HG02870 (cell line): Measurements from ENCODE around the gene CHST1.

Experiments used
- ATAC-seq: cut with Tn5 transposase; IDR thresholded peaks from one replicate; pipeline ENCODE4 v1.9.1; 2021; ENCODE audit warnings: mild to moderate bottlenecking, moderate library complexity; ENCODE audit not compliant: unreplicated experiment

The CHST1 gene

DNA sequence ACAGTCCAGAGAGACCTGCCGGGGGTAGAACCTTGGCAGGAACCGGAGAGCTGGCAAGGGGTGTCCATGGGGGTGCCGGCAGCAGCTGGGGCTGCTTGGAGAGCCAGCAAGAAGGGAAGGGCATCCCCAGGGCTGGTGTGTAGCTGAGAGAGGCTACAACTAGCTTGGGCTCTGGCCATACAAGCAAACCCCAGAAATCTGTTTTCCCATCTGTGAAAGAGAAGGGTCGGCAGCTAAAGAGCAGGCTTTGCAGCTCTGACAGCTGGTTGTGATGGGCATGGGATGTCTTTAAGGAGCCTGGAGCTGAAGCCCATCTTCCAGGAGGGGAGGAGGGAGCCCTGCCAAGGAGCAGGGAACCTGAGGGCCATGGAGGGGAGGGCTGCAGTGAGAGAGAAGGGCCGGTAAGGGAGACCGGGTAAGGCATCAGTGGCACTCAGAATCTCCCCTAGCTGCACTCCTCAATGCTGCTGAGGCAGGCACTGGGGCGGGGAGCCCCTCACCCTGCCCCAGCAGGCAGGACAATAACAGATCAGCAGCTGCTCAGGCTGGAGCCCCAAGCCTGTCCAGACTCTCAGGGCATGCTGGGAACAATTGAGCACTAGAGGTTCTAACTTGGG lies 3.9 kb downstream of the CHST1 start:
- ATAC-seq: no peak

DNA sequence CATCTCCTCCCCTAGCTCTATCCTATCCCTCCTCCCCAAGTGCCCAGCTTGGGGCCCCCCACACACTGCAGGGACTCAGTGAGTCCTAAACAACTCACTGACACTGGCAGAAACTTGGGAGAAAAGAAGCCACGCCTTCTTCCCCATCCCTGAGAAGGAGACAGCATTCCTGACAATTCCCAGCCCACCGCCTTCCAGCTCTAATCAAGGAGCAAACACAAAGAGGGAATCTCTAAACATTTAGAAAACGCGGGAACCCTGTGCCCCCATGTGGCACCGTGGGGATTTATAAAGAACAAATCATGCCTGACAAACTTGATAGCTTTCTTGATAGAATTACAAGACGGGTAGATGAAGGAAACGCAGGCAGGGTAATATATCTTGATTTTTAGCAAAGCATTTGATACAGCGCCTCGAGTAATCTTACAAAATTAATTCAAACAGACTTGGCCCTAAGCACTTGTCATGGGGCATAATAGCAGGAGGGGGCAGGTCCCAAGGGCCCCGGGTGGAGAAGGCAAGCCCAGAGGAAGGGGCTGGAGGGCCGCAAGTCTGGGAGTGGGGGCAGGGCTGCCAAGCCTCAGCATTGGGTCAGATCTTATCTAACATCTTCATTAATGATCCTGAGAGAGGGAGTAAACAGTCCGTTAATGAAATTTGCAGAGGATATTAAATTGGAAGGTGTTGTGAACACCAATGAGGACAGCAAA lies 4.5 kb downstream of the CHST1 start:
- no peak for ATAC-seq

DNA sequence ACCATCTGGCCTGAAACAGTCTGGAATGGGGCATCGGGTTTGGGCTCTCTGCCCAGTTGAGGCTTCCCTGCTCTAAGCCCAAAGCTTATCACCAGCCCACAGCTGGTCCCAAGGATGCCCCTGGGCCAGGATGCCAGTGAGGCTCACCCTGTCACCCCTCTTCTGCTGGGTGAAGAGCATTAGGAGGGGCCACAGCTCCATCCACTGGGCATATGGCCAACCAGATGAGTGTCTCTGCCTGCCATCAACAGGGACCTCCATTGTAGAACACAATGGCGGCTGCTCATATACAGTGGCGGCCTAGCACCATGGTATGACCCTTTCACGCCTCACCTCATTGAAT lies 5.6 kb downstream of the CHST1 start:
- ATAC-seq: no peak

DNA sequence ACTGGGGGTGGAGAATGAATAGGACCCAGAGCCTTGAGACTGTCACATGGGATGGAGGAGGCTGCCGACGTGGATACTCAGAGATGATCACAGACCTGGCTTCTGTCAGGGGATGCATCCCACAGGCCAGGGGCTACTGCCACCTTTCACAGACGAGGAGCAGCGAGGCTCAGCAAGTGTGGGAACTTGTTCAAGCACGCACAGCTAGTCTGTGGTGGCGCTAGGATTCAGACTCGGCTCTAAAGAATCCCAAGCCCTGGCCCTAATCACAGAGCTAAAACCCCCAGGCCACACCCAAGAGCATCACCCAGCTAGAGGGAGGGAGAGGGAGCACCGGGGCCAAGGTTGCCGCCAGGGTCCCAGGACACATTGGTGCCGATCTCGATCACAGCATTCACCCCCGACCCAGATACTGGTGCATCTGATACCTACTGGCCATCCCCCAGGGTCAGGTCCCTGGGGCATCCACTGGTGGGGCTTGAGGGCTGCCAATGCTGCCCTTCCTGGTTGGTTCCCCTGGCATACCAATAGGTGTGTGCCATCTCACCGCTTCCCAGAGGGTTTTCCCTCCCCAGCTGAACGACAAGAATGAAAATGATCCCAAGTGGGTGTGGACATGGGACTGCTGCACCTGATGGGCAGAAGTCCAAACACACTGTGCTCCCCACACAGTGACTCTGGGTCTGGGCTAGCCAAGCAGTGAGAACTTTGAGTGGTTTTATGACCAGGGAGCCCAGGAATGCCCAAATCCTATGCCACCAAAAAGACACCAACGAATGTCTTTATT lies 6.2 kb downstream of the CHST1 start:
- ATAC-seq: no peak

DNA sequence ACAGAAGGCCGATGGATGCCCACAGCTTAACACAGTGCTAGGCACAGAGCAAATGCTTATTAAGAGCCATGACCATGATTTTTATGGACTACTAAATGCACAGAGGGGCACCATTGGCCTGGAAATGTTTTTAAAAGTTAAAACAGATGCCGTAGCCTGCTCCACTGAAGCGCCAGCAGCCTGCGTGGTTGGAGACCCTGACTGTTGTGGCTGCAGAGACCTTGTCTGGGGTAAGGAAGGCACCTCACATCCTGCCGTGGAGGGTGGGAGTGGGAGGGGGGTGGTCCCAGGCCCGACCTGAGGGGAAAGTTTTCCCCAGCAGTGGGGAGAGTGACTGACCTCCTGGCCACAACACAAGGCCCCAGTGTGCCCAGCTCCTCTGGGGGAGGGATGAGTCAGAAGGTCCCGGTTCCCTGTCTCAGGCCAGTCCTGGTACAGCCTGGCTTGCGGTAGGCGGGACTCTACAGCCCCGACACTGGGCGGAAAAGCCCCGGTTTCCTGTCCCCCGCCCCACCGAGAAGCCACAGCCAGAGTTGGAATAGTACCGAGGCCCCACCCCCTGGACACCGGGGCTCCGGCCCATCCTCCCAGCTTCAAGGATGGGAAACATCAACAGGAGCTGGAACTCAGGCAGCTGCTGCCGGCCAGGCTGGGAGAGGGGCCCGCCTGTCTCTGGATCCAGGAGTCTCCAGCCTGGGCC lies 7.0 kb downstream of the CHST1 start:
- ATAC-seq: no peak

DNA sequence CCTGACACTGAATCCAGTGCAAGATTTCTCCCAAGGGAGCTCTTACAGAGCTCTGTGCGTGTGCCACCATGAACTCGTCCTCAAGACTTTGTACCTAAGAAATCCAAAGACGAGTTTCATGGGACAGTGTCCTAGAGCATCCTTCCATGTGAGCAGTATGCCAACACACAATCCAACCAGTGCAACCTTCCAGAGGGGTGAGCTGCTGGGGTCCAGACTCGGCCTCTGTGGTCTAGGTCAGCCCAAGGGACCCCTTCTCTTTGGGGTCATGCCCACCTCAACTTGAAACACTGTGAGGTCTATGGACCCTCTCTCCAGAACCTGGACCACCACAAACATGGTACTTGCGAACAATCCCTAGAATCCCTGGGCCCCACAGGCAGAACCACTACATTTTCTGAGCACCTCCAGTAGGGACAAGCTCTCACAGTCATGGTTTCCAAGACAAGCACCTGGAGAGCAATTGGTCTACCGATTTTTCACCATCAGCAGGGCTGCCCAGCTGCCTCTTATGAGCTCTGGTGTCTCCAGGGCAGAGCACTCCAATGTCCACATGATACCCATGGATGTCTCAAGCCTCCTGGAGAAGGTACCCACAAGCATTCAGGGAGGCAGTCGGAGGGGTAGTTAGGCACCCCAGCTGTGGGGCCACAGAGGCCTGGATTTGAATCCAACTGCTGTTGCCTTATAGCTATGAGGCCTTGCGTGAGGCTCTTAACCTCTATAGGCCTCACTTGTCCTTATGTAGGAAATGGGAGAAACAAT lies 7.7 kb downstream of the CHST1 start:
- ATAC-seq: no peak

DNA sequence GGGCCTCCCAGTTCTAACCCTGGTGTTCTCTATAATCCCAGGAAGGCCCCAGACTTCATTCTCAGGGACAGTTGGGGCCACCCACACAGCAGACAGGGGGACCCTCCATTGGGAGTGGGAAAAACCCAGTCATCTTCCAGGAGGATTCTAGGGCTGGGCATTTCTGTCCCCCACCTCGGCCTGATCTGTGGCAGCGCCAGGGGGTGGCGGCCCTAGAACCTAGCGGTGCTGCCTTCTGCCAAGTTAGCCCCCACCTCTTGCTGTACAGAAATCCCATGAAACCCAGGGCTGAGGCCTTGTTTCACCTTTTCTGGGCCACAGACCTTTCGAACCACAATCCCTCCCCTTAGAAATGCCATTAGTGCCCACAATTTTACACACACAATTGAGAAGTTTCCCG lies 9.6 kb downstream of the CHST1 start:
- no peak for ATAC-seq

DNA sequence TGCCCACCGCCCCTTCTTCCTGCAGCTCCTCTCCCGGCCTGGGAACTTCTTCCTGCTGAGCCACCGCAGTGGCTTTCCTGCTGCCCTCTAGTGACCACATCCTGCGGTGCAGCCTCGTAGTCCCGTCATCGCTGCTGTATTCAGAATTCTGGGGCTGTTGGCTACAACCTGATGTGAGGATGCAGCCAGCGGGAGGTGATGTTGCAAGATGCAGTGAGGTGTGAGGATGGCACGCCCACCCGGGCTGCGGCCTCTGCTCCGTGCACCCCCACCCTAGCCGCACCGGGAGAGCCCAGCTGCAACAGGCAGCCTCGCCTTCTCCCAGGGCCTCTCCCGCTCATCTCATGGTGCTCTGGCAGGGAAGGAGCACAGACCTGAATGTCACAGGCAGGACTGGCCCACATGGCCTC lies 10.1 kb downstream of the CHST1 start:
- peak; percentile 53 for ATAC-seq

DNA sequence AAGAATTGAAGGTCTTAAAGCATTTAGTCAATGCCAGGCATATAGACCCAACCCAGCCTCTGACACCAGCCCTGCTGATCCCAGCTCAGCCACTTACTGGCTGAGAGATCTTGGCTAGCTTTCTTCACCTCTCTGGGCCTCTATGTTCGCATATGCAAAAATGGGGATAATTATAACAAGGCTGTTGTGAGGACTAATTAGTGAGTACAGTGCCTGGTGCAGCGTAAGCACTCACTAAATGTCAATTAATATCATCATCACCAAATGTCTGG lies 10.5 kb downstream of the CHST1 start:
- no peak for ATAC-seq

DNA sequence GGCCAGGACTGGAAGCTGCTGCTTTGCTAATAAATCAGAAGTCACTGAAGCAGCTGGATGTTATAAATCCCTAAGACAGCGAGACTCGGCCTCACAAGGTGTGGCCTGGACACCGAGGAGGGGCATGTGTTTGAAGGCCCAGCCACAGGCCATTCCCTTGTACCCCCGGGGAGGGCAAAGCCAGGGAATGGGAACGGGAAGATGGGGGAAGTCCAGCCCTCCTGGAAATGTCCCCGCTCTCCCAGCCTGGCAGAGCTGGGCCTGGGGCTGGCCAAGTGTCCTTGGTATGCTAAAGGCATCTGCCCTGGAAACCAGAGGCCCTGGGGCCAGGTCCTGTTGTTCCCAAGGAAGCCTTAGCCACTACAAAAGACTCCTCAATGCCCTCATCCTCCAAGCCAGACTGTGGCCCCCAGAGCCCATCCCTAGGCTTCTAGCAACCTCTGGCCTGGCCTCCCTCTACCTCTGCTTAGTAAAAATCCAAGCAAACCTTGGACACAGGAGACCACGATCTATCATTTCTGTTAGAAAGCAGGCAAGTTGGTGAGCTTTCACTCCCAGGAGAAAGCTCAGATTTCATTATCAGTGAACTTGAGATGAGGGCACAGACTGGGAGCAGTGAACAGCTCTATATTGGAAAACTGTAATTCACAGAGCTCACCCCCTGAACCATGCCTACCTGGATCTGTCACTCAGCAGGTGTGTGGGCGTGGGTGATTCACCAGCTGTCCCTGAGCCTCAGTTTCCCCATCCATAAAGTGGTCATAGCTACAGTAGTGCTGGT lies 11.0 kb downstream of the CHST1 start:
- ATAC-seq: no peak

DNA sequence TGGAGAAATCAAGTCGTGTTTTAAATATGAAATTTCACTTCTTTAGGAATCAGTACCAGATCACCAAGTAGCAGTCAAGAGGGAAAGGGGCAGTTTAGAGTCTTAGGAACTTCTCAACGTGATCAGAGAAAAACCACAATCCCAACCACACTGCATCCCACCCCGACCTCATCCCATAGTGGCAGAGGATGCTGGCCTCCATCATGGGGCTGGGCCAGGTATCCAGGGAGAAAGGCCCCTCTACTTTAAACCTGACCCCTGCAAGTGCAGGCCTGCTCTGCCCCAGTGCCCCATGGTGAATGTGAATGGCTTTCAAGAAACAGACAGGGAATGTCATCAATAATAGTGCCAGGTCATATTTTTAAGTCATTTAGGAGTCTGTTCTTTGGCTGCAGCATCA lies 12.1 kb downstream of the CHST1 start:
- no peak for ATAC-seq

DNA sequence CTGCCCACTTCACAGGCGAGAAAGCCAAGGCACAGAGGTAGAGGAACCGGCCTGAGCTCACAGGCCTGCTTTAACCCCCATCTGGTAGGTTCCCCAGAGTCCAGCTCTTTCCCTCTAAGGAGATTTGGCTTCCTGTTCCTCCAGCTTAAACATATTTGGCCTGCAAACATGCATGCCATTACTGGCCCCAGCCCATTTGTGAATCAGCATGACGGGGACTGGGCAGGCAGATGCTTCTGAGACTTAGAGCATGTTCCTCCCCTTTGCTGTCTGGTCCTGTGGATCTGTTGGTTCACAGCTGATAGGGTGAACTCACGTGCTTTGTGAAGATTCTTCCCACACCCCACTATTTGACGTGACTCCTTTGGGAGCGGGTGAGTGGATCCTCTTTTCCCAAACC lies 12.6 kb downstream of the CHST1 start:
- no peak for ATAC-seq

DNA sequence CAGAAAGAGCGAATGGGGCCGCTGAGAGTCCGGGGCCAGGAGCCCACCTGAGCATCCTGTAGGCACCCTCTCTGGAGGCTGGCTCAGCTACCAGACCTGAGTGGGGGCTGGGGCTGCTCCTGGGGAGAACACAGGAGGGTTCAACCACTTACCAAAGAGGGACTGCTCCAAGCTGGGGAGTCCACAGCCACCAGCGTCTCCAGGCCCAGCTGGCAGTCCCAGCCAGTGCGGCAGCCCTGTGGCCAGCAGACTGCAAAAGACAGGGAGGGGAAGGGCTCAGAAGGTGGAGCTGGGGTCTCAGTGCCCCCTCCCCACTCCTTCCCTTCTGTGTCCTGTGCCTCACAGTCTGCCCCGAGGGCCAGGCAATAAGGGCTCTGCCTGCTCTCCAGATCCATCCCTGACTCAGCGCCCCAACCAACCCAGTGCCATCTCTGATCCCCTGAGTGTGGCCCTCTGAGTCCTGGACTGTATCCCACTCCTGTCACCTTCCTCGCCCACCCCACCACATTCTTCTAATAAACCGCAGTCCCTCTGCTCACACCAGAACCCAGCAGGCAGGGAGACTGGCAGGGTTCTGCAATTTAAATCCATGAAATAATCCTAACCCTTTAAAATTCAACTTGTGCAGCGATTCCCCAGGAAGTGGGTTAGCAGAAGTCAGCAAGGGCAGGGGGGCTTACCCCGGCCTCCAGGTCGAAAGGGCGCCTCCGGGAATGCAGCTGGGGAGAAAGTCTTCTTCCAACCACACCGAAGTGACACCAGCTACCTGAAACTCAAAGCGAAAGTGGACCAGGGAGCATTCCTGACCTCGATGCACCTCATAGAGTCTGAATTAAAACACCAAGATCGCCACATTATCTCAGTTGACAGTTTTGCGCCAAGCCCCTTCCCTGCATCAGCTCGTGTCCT lies 13.3 kb downstream of the CHST1 start:
- no peak for ATAC-seq

DNA sequence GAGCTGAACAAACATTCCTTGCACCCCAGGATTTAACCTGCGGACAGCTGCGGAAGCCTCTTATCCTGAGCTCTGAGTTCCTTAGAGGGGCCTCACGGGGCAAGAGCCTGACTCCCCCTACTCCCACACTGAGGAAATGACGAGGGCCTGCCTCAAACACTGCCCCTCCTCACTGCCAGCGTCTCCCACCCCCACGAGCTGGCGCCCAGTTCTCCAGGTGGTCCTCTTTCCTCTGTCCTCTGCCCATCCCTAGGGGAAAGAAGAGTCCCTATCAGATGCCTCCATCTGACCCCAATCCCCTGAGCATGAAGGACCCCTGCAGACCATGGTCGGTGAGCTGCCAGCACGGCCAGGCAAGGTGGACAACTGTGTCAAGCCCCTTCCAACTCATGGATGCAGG lies 14.3 kb downstream of the CHST1 start:
- ATAC-seq: no peak

DNA sequence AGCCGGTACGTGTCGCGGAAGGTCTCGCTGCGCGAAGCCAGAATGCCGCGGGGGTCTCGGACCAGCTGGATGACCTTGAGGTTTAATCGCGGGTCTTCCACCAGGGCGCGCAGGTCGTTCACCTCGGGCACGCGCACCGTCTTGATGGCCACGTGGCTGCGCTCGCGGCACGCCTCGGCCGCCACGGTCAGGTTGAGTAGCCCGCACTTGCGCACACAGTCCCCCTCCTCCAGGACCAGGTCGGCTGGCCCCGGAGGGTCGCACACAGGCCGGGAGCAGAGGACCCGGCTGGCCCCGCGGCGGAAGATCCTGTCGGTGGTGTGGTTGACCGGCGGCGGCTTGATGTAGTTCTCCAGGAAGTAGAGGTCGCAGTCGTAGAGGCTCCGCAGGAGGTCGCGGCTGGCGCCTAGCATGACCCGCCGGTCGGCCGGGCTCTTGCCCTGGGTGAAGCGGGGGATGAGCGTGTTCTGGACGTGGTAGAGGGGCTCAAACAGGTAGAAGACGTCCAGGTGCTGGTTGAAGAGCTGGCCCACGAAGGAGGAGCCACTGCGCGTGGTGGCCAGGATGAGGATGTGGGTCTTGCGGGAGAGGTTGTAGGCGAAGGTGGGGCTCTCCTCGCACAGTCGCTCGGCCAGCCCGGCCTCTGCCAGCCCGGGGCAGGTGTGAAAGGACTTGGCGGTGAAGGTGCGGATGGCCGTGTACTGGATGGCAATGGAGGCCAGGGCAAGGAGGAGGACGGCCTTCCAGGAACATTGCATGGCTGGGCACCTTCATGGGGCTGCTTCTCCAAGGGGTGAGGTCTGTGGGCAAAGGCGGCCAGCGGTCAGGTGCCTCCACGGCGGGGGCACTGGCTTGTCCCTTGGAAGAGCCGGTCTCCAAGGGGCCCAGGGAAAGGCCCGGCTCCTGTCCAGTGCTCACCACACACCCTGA lies 15.0 kb downstream of the CHST1 start:
- no peak for ATAC-seq

DNA sequence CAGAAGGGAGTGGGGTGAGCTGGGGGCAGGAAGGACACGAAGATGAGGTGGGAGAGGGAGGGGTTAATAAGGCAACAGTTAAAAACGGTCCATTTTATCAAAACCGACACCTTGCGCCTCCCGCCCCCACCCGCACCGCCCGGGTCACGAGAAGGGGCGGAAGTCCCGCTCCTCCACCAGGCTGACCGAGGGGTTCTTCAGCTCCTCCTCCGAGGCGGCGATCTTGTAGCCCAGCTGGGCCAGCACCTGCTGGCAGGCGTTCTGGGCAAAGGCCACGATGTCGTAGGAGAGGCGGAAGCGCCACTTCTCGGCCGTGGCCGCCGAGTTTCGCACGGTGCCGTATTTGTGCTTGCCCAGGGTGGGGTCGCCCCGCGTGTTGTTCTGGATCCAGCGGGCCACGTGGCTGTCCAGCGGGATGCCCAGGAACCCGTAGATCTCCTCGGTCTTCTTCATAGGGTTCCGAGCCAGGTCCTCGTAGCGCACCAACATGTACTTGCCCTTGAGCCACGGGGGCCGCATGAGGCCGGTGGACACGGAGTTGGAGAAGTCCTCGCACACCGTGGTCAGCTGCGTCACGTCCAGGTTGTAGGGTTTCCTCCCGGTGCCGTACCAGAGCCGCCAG lies 15.8 kb downstream of the CHST1 start:
- ATAC-seq: no peak

DNA sequence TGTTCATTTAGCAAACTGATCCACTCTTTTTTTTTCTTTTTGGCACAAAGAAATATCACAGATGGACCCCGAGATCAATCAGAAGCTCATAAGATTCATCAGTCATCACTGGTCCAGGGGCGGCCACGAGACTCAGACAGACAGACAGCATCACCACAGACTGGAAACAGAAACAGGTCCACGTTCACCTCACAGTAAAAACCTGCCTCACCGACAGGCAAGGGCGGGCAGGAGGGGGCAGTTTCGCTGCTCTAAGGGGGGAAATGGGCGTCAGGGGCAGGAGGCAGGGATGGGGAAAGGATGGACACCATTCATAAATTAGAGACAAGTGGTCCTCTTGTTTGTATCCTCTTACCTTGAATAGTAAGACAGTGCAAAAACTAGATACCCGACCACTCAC lies 16.5 kb downstream of the CHST1 start:
- no peak for ATAC-seq

DNA sequence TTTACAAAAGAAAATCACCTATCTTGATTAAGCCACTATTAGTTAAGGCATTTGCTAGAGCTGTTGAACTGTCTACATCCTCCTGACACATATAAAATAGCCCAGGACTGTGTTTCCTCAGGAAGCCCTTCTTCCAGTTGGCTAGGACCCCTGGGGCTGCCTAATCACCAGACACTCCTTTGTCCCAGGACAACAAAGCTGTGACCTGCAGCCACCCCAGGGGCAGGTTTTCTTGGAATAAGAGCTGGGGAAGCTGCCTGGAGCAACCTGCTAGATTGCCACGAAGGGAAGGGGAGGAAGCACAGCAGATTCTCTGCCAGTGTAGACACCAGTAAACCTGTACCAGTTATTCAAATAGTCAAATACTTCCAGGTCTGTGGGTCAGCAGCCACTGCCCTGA lies 17.6 kb downstream of the CHST1 start:
- no peak for ATAC-seq
